H1 (cell line): Measurements from ENCODE around the gene RELCH. TPM values are rescaled to one million over a fixed set of nuclear protein-coding genes. Genes with fewer than 3 reads are reported as not detected.

Experiments used
- BCL11A ChIP-seq, 2 experiments: IDR thresholded peaks; one replicate each; pipeline ENCODE4 v1.6.1; 2011; ENCODE audit warnings: low read depth in 2 of 2, low read length in 2 of 2, mild to moderate bottlenecking in 2 of 2
- BRCA1 ChIP-seq: IDR thresholded peaks from 2 replicates; pipeline ENCODE4 v1.6.1; 2012; ENCODE audit warnings: low read depth, low read length, improper control_type of control experiment
- KDM5A ChIP-seq: fragments of 200-600 bp; IDR thresholded peaks from 2 replicates; pipeline ENCODE4 v1.7.1; 2012; ENCODE audit warnings: mild to moderate bottlenecking, low read length, inconsistent platforms, mixed read lengths
- NANOG ChIP-seq: IDR thresholded peaks from 2 replicates; pipeline ENCODE4 v1.6.1; 2011; ENCODE audit warnings: low read length, low read depth, mild to moderate bottlenecking, inconsistent platforms; ENCODE audit not compliant: insufficient read depth, poor library complexity, severe bottlenecking
- RAD21 ChIP-seq, 2 experiments: IDR thresholded peaks in 1 of 2; conservative IDR thresholded peaks in 1 of 2; 2 replicates each; pipeline ENCODE4 v1.6.1; 2011; ENCODE audit warnings: low read depth in 2 of 2, low read length in 2 of 2, improper control_type of control experiment in 1 of 2, inconsistent platforms in 1 of 2, mild to moderate bottlenecking in 1 of 2, moderate library complexity in 1 of 2
- SAP30 ChIP-seq: fragments of 300-600 bp; sonication (generic); IDR thresholded peaks from 2 replicates; pipeline ENCODE4 v1.7.1; 2012; ENCODE audit warnings: low read length, moderate library complexity, mild to moderate bottlenecking, inconsistent platforms; ENCODE audit not compliant: insufficient read depth, insufficient replicate concordance
- TBP ChIP-seq: IDR thresholded peaks from 2 replicates; pipeline ENCODE4 v1.6.1; 2011; ENCODE audit warnings: low read depth, low read length, improper control_type of control experiment
- polyA plus RNA-seq, 7 experiments: library from polyadenylated mRNA; depleted of rRNA in 3 of 7; stranded (reverse) in 5 of 7; unstranded in 2 of 7; fragments of >200 nt in 5 of 7; fragments of 200-250 nt in 2 of 7; gene quantifications; 1 replicate in 5 of 7; 2 replicates in 1 of 7; 4 replicates in 1 of 7; pipeline versions ENCODE4 v1.2.1 to v1.2.3, GENCODE V29; 2011 to 2013; ENCODE audit warnings: missing spikeins in 2 of 7, mixed read lengths in 2 of 7
- total RNA-seq: library from RNA; stranded (reverse); fragmentation: NEBNext Ultra II Directional; extraction: Animal tissue kit (Norgen Biotek cat#: 25700); gene quantifications from 2 replicates; pipeline ENCODE4 v1.2.1, GENCODE V29; 2021
- TF ChIP-seq, protein P1 (sequence below): IDR thresholded peaks from 2 replicates; pipeline ENCODE4 v1.6.1; 2012; ENCODE audit warnings: inconsistent platforms
- TF ChIP-seq, protein P2 (sequence below): IDR thresholded peaks from 2 replicates; pipeline ENCODE4 v1.6.1; 2012; ENCODE audit warnings: inconsistent platforms
- TF ChIP-seq, protein P3 (sequence below): IDR thresholded peaks from 2 replicates; pipeline ENCODE4 v1.6.1; 2011; ENCODE audit warnings: low read depth, mild to moderate bottlenecking, low read length; ENCODE audit not compliant: insufficient read depth

Gene RELCH
- total and polyA plus RNA-seq, 2 of the 8 experiments (the other 6 are each of a cell fraction or from before 2014, with no cell fraction given), result 7.3 to 26.9 TPM

DNA sequence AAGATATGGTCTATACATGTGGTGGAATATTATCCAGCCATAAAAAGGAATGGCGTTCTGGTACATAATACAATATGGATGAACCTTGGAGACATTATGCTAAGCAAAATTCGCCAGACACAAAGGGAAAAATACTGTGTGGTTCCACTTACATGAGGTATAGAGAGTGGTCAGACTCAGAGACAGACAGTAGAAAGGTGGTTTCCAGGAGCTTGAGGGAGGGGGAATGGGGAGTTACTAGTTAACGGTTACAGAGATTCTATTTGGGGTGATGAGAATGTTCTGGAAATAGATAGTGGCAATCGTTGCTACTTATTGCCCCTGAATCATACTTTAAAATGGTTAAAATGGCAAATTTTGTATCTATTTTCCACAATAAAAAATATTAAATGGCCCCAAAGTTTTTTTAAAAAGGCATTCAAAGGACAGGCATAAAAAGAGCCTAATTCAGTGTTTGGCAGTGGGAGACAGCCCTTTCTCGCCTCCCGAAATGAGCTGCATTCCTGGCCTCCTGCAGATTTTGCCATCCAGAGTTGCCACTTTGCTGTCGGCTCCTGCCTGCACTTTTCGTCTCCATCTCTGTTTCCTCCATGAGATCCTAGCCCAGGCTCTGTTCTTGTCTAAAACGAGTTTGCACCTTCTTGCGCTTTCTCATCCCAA is 151.5 kb downstream of the RELCH start (continued):
- TF ChIP-seq, protein P1, sequence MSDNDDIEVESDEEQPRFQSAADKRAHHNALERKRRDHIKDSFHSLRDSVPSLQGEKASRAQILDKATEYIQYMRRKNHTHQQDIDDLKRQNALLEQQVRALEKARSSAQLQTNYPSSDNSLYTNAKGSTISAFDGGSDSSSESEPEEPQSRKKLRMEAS, result no peak
- TF ChIP-seq, protein P2, sequence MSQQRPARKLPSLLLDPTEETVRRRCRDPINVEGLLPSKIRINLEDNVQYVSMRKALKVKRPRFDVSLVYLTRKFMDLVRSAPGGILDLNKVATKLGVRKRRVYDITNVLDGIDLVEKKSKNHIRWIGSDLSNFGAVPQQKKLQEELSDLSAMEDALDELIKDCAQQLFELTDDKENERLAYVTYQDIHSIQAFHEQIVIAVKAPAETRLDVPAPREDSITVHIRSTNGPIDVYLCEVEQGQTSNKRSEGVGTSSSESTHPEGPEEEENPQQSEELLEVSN, result no peak
- no peak for TF ChIP-seq SAP30
- no peak for TF ChIP-seq RAD21 (IDR thresholded peaks at IDR 0.05 in 1 of 2, conservative IDR thresholded peaks at IDR 0.05 in 1 of 2; ENCODE audit: low read depth in 2 of 2, low read length in 2 of 2)
- TF ChIP-seq, protein P3, sequence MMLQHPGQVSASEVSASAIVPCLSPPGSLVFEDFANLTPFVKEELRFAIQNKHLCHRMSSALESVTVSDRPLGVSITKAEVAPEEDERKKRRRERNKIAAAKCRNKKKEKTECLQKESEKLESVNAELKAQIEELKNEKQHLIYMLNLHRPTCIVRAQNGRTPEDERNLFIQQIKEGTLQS, result no peak
- TF ChIP-seq BRCA1, result no peak
- no peak for TF ChIP-seq BCL11A (IDR thresholded peaks at IDR 0.05; ENCODE audit: low read depth in 2 of 2, low read length in 2 of 2)
- TF ChIP-seq KDM5A, result no peak
- TF ChIP-seq TBP, result no peak
- no peak for TF ChIP-seq NANOG
